Ecto neural progenitor cell (in vitro differentiated cells): Measurements from ENCODE around the gene ROPN1.
"Not testable (repeated sequence)": the region's sequence is repeated elsewhere in the genome, so short reads cannot be mapped to it uniquely, and the experiment has no call there.

Experiments
- DNase-seq: peaks from one replicate; pipeline ENCODE4 v3.0.0-alpha.2; 2018; ENCODE audit warnings: low spot score

Gene ROPN1

DNA sequence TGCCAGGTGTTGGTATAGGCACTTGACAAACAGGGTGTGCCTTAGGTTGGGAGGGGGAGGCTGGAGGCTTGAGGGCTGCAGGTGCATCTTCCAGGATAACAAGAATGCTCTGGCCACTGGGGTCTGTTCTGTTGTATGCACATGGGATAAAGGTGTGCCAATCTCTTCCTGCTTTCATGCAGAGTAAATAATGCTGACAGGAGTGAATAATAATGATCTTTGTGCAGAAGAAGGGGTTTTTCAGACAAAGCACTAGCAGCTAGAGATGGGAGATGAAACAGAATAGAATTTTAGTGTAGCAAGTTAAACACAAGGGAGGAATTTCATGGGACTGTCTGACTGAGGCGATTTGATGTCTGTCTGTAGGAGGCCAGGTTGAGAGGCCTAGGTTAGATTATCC lies 1.9 kb upstream of the ROPN1 start:
- DNase-seq = no peak

DNA sequence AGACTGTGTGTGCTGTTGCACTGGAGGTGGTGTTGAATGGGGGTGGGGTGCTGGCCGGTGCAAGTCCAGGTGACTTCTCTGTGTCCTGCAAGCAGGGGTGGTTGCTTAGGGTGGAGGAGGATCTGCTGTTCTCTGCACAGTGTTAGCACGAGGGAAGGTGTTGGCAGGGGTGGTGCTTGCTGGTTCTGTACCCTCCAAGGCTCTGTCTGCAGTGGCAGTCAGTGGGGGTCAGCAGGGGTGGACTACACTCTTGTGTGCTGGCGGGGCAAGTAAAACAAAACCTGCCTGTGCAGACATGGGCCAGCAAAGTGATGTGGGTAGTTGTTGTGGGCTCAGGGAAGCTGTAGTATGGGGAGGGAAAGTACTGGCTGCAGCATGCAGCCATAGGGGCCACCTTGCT lies 5.5 kb downstream of the ROPN1 start:
- no peak for DNase-seq

- DNase-seq = no peak
Observed at GRCh38 chr3:123984957-123985356, 7.0 kb downstream of the ROPN1 start.

- no peak for DNase-seq
Observed at GRCh38 chr3:123984350-123984749, 7.6 kb downstream of the ROPN1 start.

DNA sequence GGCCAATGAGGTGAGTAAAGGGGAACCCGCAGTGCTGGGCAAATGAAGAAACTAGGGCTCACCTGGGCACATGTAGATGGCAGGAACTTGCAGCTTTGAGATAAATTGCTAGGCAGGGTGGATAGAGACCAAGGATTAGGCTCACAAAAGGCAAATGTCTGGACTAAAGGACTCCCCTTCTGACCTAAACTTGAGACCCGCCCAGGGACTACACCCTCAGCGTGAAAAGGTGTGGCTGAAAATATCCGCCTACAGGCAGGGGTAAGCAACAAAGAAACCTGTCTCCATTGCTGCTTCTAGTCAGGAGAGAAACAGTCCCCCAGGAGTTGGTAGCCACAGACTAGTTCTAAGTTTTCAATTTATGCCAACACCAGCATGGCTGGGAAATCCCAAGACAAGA lies 10.6 kb downstream of the ROPN1 start:
- not testable (repeated sequence) for DNase-seq

GRCh38 chr3:123980539-123980938 lies 11.4 kb downstream of the ROPN1 start:
- no peak for DNase-seq

- DNase-seq = peak; percentile 66
Observed at GRCh38 chr3:123979525-123980501, 12.1 kb downstream of the ROPN1 start.

- DNase-seq = not testable (repeated sequence)
Observed at GRCh38 chr3:123976904-123977303, 15.0 kb downstream of the ROPN1 start.

GRCh38 chr3:123976181-123976898 lies 15.6 kb downstream of the ROPN1 start:
- DNase-seq = not testable (repeated sequence)

DNA sequence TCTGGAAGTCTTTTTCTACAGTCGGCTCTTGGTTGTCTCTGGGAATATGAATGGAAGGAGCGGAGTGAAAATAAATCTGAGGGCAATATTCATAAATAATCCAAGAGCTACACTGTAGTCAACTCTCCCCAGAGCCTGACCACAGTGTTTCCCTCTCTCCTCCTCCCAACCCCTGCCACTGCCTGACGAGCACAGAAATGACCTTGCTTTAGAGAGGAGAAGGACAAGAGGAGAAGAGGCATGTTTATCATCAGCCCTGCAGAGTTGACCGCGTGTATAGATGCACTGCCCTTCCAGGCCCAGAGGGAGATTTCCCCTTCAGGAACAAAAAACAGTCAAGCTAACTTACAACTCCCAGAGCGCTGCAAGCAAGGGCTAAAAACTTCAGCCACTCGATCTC lies 16.9 kb downstream of the ROPN1 start:
- DNase-seq = not testable (repeated sequence)

- no peak for DNase-seq
Observed at GRCh38 chr3:123971406-123971805, 20.5 kb downstream of the ROPN1 start.

- not testable (repeated sequence) for DNase-seq
Observed at GRCh38 chr3:123967260-123967659, 24.7 kb downstream of the ROPN1 start.

DNA sequence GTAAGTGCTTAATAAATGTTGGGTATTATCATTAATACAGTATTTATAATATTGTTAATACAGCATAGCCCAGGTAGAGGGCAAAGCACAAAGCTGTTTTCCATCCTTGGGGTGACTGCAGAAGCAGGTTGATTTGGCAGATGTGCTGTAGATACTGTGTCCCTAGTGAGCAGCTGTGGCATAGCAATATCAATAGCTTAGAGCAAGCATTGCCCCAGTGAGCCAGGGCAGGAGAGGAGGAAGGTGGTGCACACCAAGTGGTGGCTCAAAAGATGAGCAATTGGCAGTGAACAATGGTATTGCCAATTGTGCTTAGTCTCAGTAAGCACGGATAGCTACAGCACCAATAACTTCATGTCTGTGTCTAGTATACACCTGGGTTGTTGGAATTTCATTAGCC lies 25.1 kb downstream of the ROPN1 start:
- DNase-seq = not testable (repeated sequence)

- DNase-seq = not testable (repeated sequence)
Observed at GRCh38 chr3:123964793-123965192, 27.1 kb downstream of the ROPN1 start.

GRCh38 chr3:123961508-123961856 lies 30.4 kb downstream of the ROPN1 start:
- no peak for DNase-seq

DNA sequence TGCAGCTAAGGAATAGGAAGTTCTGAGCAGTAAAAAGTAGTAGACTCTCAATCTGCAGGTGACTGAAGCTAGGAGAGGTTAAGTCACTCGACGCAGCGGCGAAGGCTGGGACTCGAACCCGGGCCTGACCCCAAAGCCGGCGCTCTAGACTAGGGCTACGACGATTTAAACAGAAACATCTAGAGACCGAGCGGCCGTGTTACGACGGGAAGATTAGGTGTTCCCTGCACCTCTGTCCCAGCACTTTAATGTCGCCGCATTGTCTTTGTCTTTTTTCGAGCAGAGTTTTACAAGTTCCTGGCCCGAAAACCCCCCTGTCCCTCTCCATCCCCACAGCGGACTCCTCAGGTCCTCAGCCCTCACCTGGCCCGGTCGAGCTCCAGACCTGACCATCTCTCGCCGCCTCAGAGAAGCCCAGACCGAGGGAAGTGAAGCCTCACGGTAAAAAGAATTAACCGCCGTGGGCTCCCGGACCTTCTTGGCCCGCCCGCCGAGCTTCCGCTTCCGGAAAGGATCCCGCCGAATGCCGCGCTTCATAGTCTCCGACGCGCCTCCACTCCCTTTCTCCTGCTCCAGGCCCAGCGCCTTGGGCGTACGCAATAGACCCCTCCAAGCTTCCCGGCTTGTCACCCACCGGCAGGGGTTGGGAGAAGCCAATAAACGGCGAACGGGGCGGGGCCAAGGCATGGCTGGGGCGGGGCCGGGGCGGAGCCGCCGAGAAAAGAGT lies 31.0 kb downstream of the ROPN1 start, which contains the start of gene CCDC14:
Gene CCDC14, minus strand, starts transcription at position 449 of the 727 bp plus-strand sequence. Its CDS starts 56 bp downstream, at position 393.
- DNase-seq = peak; percentile 98

DNA sequence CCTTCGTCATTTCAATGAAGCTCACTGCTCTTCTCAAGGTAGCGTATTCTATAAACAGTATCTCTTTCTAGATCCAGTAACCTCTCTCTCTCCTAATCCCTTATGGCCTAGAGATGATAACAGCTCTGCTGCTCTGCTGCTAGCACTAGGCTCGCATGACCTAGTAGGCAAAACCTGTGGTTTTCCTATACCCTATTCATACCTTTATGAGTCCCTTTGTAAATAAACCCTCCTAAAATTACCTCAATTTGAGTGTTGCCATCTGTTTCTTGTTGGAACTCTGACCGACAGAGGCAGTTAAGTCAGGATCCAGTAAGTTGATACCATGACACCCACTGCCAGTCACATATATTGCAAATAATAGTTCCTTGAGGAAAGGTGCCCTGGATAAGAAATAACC lies 38.2 kb downstream of the ROPN1 start:
- no peak for DNase-seq

- no peak for DNase-seq
Observed at GRCh38 chr3:123952844-123953520, 38.9 kb downstream of the ROPN1 start.

DNA sequence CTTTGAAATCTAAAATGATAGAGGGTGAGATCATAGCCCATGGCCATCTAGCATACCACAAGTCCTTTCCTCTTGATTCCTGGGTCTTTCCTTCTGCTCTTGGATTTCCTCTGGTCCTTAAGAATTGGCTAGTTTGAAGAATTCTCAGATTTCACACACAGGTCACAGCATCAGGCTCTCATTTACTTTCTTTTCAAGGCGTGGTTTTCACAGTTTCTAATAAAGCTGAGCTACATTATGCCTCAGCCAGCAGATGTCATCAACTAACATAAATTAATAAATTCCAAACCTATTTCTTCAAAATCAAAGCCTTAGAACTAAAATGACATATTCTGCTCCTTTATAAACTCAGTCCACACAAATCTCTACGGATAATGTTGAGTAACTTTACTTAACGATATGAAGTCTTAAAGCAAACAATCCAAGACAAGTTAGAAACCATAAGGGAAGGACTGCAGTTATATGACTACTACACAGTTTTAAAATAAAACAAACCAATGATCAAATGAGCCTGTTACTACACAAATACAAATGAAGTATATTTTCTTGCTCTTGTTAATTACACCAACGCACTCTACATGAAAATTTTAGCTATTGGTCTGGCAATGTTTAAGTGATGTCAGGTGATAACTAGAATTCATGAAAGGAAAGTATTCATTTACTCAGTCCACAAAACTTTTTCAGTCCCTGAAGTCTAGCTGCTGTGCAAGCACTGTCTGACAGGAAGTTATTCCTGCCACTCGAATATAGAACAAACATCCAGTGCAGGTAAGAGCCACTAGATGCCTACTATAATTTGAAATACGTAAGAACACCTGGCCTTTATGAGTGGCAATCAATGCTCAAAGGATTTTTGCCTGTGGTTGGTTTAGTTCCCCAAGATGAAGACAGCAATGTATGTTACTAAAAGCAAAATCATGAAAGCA lies 40.1 kb downstream of the ROPN1 start:
- no peak for DNase-seq

DNA sequence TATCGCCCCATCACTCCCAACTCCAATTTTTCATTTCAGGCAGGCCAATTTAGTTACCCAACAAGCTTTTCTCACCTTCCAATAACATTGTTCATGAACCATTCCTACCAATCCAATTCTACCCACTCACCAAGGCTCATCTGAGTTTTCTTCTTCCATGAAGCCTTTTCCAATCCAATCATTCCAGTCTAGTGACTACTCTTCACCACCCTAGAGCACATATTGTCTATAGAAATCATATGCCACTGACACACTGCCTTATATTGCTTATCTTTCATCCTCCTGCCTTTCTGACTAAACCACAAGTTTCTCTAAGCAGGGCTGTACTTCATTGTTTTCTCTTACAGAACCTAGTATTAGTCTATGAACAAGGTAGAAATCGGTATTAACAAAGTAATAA lies 42.3 kb downstream of the ROPN1 start:
- DNase-seq = no peak

DNA sequence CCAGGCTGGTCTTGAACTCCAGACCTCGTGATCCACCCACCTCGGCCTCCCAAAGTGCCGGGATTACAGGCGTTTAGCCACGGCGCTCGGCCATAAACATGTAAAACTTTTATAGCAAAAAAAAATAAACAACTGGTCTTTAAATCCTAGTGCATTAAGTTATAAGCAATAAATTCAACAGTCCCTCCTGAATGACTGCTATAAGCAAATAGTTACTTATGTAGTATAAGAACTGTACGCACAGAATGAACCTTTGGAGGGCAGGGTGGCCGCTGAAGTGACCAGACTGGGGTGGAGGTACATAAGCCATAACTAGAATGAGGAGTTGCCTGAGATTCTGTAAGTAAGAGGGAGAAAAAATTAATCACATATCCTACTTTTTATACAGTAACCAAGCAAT lies 43.5 kb downstream of the ROPN1 start:
- no peak for DNase-seq
